ENCODE results near the gene CHAT. TPM values are rescaled to one million over a fixed set of nuclear protein-coding genes. Genes with fewer than 3 reads are reported as not detected.

Gene CHAT
- not detected in 2 replicates for total RNA-seq (2016; rRNA removed; fragmentation: Illumina TruSeq; extraction: Trizol)
- total RNA-seq (2016; cell fraction: cytosol; rRNA removed; fragmentation: Illumina TruSeq; extraction: Trizol; ENCODE audit: low read depth), result not detected in 2 replicates
- total RNA-seq (2016; cell fraction: insoluble cytoplasmic fraction; rRNA removed; fragmentation: Illumina TruSeq; extraction: Trizol), result not detected in 2 replicates
- not detected in 2 replicates for total RNA-seq (2016; cell fraction: membrane; rRNA removed; fragmentation: Illumina TruSeq; extraction: Trizol)
- not detected in 2 replicates for total RNA-seq (2016; cell fraction: nucleus; rRNA removed; fragmentation: Illumina TruSeq; extraction: Trizol)
- not detected in 2 replicates for polyA plus RNA-seq (2011; rRNA removed)
- not detected in 2 replicates for polyA plus RNA-seq (2011; cell fraction: cytosol; rRNA removed)
- polyA plus RNA-seq (2011; cell fraction: nucleus; rRNA removed), result not detected in 2 replicates
- polyA plus RNA-seq (2012), result not detected in 2 replicates
- not detected in 2 replicates for polyA plus RNA-seq (2016; cell fraction: cytosol; fragmentation: Illumina TruSeq; extraction: Trizol; ENCODE audit: low read depth)
- polyA plus RNA-seq (2016; cell fraction: insoluble cytoplasmic fraction; fragmentation: Illumina TruSeq; extraction: Trizol; ENCODE audit: low read depth), result not detected in 2 replicates
- not detected in 2 replicates for polyA plus RNA-seq (2016; cell fraction: membrane; fragmentation: Illumina TruSeq; extraction: Trizol; ENCODE audit: low read depth)
- polyA plus RNA-seq (2016; cell fraction: nucleus; fragmentation: Illumina TruSeq; extraction: Trizol; ENCODE audit: insufficient read depth, low read depth), result not detected in 2 replicates
- not detected in 2 replicates for polyA minus RNA-seq (2011; rRNA and poly(A)+ RNA removed; ENCODE audit: low replicate concordance)
- polyA minus RNA-seq (2011; cell fraction: cytosol; rRNA and poly(A)+ RNA removed), result not detected in 2 replicates
- polyA minus RNA-seq (2011; cell fraction: nucleus; rRNA and poly(A)+ RNA removed), result not detected in 2 replicates
- not detected for Bru-seq, nascent RNA
- not detected for BruChase-seq, experiment 1, labeled RNA remaining after a 6-hour chase
- BruChase-seq, experiment 2, labeled RNA remaining after a 2-hour chase, result not detected
- long read RNA-seq, experiment 1, result 0 reads
- long read RNA-seq, experiment 2, result 0 reads

DNA sequence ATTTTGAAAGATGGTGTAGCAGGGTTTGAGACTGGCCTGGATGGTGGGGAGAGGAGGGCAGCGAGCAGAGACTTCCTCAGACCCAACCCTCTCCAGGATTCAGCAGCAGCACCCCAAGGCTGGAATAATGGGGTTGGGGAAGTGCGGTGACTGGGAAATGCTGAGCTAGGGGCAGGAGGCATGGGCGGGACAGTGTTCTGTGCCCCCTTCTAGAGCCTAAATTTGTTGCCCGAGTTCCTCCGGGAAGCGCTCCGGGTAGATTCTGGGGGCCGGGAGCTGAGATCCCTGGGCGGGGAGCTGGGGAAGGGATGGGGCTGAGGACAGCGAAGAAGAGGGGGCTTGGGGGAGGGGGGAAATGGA lies at the start of gene CHAT:
TSS of gene CHAT (plus strand) at position 156 of the 360 bp plus-strand sequence. CDS start at position 309, 153 bp downstream.
- intact Hi-C loops (cut with micrococcal nuclease; ENCODE audit: unreplicated experiment), result no loop called here
- WGBS (ENCODE audit: low lambda C conversion rate), result 26% methylated on average over 10 of the region's 10 CpGs
- no TSS peak for BruUV-seq (replicated peaks)
- Histone ChIP-seq H3K79me2 (ENCODE audit: insufficient read depth, low read length) (no peaks in the 10 kb centered on the region), H3K9me3 (ENCODE audit: low read length) (no peaks in the 10 kb centered on the region), H3K4me1 (ENCODE audit: insufficient read depth, low read length) (no peaks in the 10 kb centered on the region), H3K4me2 (ENCODE audit: low read depth, low read length) (no peak within 1 kb of the TSS), H3K4me3 (replicated peaks in 1 of 3; ENCODE audit: insufficient read depth in 1 of 3, low read depth in 2 of 3, low read length in 3 of 3) (no peak within 1 kb of the TSS), H3K36me3 (replicated peaks in 1 of 2; ENCODE audit: control insufficient read depth in 1 of 2, insufficient read depth in 2 of 2, low read length in 2 of 2) (no peaks in the 10 kb centered on the region), H4K20me1 (ENCODE audit: insufficient read depth, low read length) (peaks cover 2% of the 10 kb centered on the region; the same call in 1 of the 2 replicates), H3K27me3 (ENCODE audit: control insufficient read depth in 1 of 2, insufficient read depth in 2 of 2, low read length in 2 of 2) (peaks cover 9 to 54% of the 10 kb centered on the region in 2 experiments; a peak in 4 of 5 replicates), H3K9ac (ENCODE audit: insufficient read depth, low read depth, low read length) (no peak within 1 kb of the TSS), H2AFZ (ENCODE audit: low read length) (no peak within 1 kb of the TSS), H3K27ac (ENCODE audit: extremely low read length, insufficient read depth, low read length) (no peak within 1 kb of the TSS)
- POLR2A ChIA-PET, result no interaction called here
- ATAC-seq (no peak), DNase-seq (ENCODE audit: low spot score) (no peak), FAIRE-seq (no peak)
- in situ Hi-C loops (cut with HindIII; ENCODE audit: extremely low pct_ligation_motif_present, low pct_unique_long_range_greater_than_20kb), result no loop called here
- CTCF ChIA-PET (ENCODE audit: low intra/inter-chr PET ratio, low total read pairs), result no interaction called here
- TF ChIP-seq FOSL2 (CRISPR knock-in tag; IDR thresholded peaks at IDR 0.05) (no peak), ZNF282 (IDR thresholded peaks at IDR 0.05; ENCODE audit: partially characterized antibody) (no peak), KDM3A (CRISPR knock-in tag; IDR thresholded peaks at IDR 0.05; ENCODE audit: low read depth) (no peak), ZNF501 (CRISPR knock-in tag; IDR thresholded peaks at IDR 0.05) (no peak), HMGA1 (CRISPR knock-in tag; conservative IDR thresholded peaks at IDR 0.05) (no peak), ZNF24 (IDR thresholded peaks at IDR 0.05) (no peak), ZNF20 (CRISPR knock-in tag; IDR thresholded peaks at IDR 0.05) (no peak)
- TF ChIP-seq, protein P1, sequence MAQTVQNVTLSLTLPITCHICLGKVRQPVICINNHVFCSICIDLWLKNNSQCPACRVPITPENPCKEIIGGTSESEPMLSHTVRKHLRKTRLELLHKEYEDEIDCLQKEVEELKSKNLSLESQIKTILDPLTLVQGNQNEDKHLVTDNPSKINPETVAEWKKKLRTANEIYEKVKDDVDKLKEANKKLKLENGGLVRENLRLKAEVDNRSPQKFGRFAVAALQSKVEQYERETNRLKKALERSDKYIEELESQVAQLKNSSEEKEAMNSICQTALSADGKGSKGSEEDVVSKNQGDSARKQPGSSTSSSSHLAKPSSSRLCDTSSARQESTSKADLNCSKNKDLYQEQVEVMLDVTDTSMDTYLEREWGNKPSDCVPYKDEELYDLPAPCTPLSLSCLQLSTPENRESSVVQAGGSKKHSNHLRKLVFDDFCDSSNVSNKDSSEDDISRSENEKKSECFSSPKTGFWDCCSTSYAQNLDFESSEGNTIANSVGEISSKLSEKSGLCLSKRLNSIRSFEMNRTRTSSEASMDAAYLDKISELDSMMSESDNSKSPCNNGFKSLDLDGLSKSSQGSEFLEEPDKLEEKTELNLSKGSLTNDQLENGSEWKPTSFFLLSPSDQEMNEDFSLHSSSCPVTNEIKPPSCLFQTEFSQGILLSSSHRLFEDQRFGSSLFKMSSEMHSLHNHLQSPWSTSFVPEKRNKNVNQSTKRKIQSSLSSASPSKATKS (CRISPR knock-in tag; IDR thresholded peaks at IDR 0.05), result no peak
- TF ChIP-seq, protein P2, sequence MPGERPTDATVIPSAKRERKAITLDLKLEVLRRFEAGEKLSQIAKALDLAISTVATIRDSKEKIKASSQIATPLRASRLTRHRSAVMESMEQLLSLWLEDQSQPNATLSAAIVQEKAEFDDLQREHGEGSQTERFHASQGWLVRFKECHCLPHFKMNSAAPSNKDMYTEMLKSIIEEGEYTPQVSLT (CRISPR knock-in tag; IDR thresholded peaks at IDR 0.05; ENCODE audit: borderline replicate concordance, low read depth), result no peak

All from HepG2 (cell line).